ENCODE data around the gene PPM1H.
"Not testable (repeated sequence)": the region's sequence is repeated elsewhere in the genome, so short reads cannot be mapped to it uniquely, and the experiment has no call there.

The PPM1H gene

DNA sequence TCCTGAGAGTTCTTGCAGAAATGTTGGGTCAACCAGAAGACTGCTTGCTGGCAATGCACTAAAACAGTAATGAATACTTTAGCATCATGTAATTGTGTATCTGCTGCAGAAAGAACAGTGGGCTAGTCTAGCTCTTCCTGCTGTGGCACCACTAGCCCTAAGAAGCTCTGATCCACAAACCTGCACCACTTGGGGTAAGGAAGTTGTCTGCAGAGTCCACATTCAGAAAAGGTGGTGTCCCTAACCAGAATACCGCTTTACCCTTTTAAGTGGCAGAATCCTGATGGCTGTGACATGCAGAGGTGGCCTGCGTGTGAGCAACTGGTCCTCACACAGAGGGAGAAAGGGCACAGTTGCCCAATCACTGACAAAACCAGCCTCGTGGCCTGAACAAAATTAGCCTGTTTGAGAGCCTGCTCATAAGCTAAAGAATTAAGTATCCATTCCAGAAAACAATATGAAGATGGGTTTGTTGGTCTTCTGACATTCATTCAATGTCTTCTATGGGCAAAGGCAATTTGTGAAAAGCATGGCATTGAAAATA, 165.8 kb downstream of the PPM1H start:
- Histone ChIP-seq H3K36me3 (ENCODE audit: control insufficient read depth, low read depth, low read length) (no peaks in the 10 kb centered on the region), H3K27me3 (ENCODE audit: control insufficient read depth, insufficient read depth, low read length) (no peaks in the 10 kb centered on the region), H3K4me1 (ENCODE audit: control insufficient read depth, low read depth, low read length) (peaks cover 18% of the 10 kb centered on the region), H3K9ac (ENCODE audit: low read length) (no peak overlapping the region), H3K27ac (ENCODE audit: low read length) (no peak overlapping the region), H3K9me3 (ENCODE audit: control insufficient read depth, low read depth, low read length) (no peaks in the 10 kb centered on the region), H3K4me3 (ENCODE audit: low read length) (no peak overlapping the region)

- Histone ChIP-seq H3K4me1 (ENCODE audit: control insufficient read depth, low read depth, low read length) (peaks cover 18% of the 10 kb centered on the region), H3K4me3 (ENCODE audit: low read length) (no peak overlapping the region), H3K9ac (ENCODE audit: low read length) (no peak overlapping the region), H3K36me3 (ENCODE audit: control insufficient read depth, low read depth, low read length) (no peaks in the 10 kb centered on the region), H3K9me3 (ENCODE audit: control insufficient read depth, low read depth, low read length) (no peaks in the 10 kb centered on the region), H3K27ac (ENCODE audit: low read length) (no peak overlapping the region), H3K27me3 (ENCODE audit: control insufficient read depth, insufficient read depth, low read length) (no peaks in the 10 kb centered on the region)
These were observed 167.0 kb downstream of the PPM1H start for GRCh38 chr12:62767946-62768345.

DNA sequence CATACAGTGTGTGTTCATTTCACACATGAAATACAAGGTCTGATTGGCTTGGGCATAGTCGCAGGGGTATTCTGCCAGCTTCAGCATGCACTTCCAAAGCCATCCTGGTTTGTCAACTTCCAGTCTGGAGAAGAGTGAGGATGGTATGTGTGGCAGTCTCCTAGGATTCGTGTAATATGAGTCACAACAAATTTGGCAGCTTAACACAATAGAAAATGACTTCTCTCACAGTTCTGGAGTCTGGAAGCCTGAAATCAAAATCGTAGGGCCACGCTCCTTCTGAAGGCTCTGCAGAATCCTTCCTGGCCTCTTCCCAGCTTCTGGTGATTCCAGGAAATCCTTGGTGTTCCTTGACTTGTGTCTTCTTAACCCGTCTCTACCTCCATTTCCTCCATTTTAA, 167.5 kb downstream of the PPM1H start:
- H3K9ac ChIP-seq (ENCODE audit: low read length): no peak overlapping the region
- no peaks in the 10 kb centered on the region for H3K27me3 ChIP-seq (ENCODE audit: control insufficient read depth, insufficient read depth, low read length)
- H3K36me3 ChIP-seq (ENCODE audit: control insufficient read depth, low read depth, low read length): no peaks in the 10 kb centered on the region
- H3K4me1 ChIP-seq (ENCODE audit: control insufficient read depth, low read depth, low read length): peaks cover 18% of the 10 kb centered on the region
- H3K4me3 ChIP-seq (ENCODE audit: low read length): no peak overlapping the region
- no peak overlapping the region for H3K27ac ChIP-seq (ENCODE audit: low read length)
- H3K9me3 ChIP-seq (ENCODE audit: control insufficient read depth, low read depth, low read length): no peaks in the 10 kb centered on the region

DNA sequence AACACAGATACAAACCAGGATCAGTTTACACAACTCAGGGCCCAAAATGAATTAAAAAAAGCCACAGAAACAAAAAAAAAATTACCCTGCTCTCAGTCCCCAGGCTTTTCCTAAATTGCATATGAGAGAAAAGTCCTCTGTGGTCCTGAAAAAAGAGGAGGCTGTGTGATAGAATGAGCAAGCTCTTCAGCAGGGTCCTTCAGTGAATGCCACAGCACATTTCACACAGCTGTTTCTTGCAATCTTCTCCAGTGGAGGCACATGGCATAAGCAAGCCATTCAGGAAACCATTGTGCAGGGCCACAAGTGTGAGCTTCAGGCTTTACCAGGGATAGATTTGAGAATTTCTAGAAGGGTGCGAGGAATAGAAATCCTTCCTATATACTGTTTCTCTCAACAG, 168.5 kb downstream of the PPM1H start:
- Histone ChIP-seq H3K4me3 (ENCODE audit: low read length) (no peak overlapping the region), H3K36me3 (ENCODE audit: control insufficient read depth, low read depth, low read length) (no peaks in the 10 kb centered on the region), H3K27me3 (ENCODE audit: control insufficient read depth, insufficient read depth, low read length) (no peaks in the 10 kb centered on the region), H3K27ac (ENCODE audit: low read length) (no peak overlapping the region), H3K9ac (ENCODE audit: low read length) (no peak overlapping the region), H3K9me3 (ENCODE audit: control insufficient read depth, low read depth, low read length) (no peaks in the 10 kb centered on the region), H3K4me1 (ENCODE audit: control insufficient read depth, low read depth, low read length) (peaks cover 14% of the 10 kb centered on the region)

- H3K4me3 ChIP-seq (ENCODE audit: low read length): no peak overlapping the region
- no peaks in the 10 kb centered on the region for H3K4me1 ChIP-seq (ENCODE audit: control insufficient read depth, low read depth, low read length)
- H3K27ac ChIP-seq (ENCODE audit: low read length): no peak overlapping the region
- H3K9ac ChIP-seq (ENCODE audit: low read length): no peak overlapping the region
- no peaks in the 10 kb centered on the region for H3K36me3 ChIP-seq (ENCODE audit: control insufficient read depth, low read depth, low read length)
- no peaks in the 10 kb centered on the region for H3K27me3 ChIP-seq (ENCODE audit: control insufficient read depth, insufficient read depth, low read length)
- no peaks in the 10 kb centered on the region for H3K9me3 ChIP-seq (ENCODE audit: control insufficient read depth, low read depth, low read length)
These were observed 170.9 kb downstream of the PPM1H start for GRCh38 chr12:62763861-62764645.

DNA sequence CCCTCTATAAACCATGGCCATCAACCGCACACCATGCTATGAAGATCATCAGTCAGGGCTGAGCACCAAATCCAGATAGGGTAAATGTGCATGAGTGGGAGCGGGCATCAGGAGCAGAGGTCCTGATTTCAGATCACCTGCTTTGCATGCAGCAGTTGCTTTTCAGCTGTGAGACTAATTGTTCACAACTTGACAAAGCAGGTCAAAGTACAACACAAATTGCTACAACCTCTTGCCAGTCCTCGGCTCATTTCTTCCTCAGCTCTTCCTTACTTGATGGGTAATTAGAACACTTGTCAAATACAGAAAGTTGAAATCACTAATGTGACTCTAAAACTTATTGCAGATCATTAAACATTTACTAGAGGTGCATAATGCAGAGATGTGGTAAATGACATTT, 171.6 kb downstream of the PPM1H start:
- Histone ChIP-seq H3K27ac (ENCODE audit: low read length) (no peak overlapping the region), H3K27me3 (ENCODE audit: control insufficient read depth, insufficient read depth, low read length) (no peaks in the 10 kb centered on the region), H3K36me3 (ENCODE audit: control insufficient read depth, low read depth, low read length) (no peaks in the 10 kb centered on the region), H3K9me3 (ENCODE audit: control insufficient read depth, low read depth, low read length) (no peaks in the 10 kb centered on the region), H3K4me3 (ENCODE audit: low read length) (no peak overlapping the region), H3K9ac (ENCODE audit: low read length) (no peak overlapping the region), H3K4me1 (ENCODE audit: control insufficient read depth, low read depth, low read length) (no peaks in the 10 kb centered on the region)

DNA sequence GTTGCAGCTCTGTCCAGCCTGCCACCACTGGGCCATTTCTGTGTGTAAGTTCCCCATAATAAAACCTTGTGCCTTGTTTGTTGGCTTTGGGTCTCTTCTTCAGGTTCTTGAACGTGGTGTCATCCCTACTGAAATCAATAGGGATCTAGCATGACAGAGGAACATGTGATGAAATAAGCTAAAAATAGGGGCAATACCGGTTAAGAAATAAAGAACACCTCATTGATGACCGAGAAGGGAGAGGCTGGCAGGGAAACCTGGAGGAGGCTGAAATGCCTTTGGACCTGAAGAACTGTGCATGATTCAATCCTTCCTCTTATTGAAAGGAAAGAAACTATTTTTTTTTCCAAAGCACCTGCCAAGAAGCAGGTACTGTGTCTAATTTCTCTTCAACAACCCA, 172.3 kb downstream of the PPM1H start:
- H3K4me3 ChIP-seq (ENCODE audit: low read length): no peak overlapping the region
- H3K9me3 ChIP-seq (ENCODE audit: control insufficient read depth, low read depth, low read length): no peaks in the 10 kb centered on the region
- no peak overlapping the region for H3K9ac ChIP-seq (ENCODE audit: low read length)
- H3K27ac ChIP-seq (ENCODE audit: low read length): no peak overlapping the region
- H3K27me3 ChIP-seq (ENCODE audit: control insufficient read depth, insufficient read depth, low read length): no peaks in the 10 kb centered on the region
- H3K36me3 ChIP-seq (ENCODE audit: control insufficient read depth, low read depth, low read length): no peaks in the 10 kb centered on the region
- H3K4me1 ChIP-seq (ENCODE audit: control insufficient read depth, low read depth, low read length): no peaks in the 10 kb centered on the region

- Histone ChIP-seq H3K36me3 (ENCODE audit: control insufficient read depth, low read depth, low read length) (no peaks in the 10 kb centered on the region), H3K4me3 (ENCODE audit: low read length) (no peak overlapping the region), H3K9ac (ENCODE audit: low read length) (no peak overlapping the region), H3K27me3 (ENCODE audit: control insufficient read depth, insufficient read depth, low read length) (no peaks in the 10 kb centered on the region), H3K9me3 (ENCODE audit: control insufficient read depth, low read depth, low read length) (no peaks in the 10 kb centered on the region), H3K4me1 (ENCODE audit: control insufficient read depth, low read depth, low read length) (no peaks in the 10 kb centered on the region), H3K27ac (ENCODE audit: low read length) (no peak overlapping the region)
These were observed 173.3 kb downstream of the PPM1H start for GRCh38 chr12:62761658-62762057.

DNA sequence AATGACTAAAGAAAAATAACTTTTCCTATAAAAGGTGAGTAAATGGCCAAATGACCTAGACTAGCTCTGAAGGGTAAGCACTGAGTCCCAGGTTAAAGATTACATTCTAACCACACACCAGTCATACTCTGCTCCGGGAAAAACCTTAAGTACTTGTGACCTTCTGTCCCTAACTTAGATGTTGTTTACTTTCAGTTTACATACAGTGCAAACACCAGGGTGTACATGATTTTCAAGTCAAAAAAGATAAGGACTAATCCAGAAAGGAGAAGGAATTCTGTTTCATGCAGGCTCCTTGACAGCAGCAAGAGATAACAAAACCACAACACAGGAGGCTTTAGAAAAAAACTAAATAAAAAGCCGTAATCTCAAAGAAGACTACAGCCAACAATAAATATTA, 174.2 kb downstream of the PPM1H start:
- Histone ChIP-seq H3K27ac (ENCODE audit: low read length) (no peak overlapping the region), H3K9me3 (ENCODE audit: control insufficient read depth, low read depth, low read length) (no peaks in the 10 kb centered on the region), H3K9ac (ENCODE audit: low read length) (no peak overlapping the region), H3K36me3 (ENCODE audit: control insufficient read depth, low read depth, low read length) (no peaks in the 10 kb centered on the region), H3K27me3 (ENCODE audit: control insufficient read depth, insufficient read depth, low read length) (no peaks in the 10 kb centered on the region), H3K4me3 (ENCODE audit: low read length) (no peak overlapping the region), H3K4me1 (ENCODE audit: control insufficient read depth, low read depth, low read length) (no peaks in the 10 kb centered on the region)

DNA sequence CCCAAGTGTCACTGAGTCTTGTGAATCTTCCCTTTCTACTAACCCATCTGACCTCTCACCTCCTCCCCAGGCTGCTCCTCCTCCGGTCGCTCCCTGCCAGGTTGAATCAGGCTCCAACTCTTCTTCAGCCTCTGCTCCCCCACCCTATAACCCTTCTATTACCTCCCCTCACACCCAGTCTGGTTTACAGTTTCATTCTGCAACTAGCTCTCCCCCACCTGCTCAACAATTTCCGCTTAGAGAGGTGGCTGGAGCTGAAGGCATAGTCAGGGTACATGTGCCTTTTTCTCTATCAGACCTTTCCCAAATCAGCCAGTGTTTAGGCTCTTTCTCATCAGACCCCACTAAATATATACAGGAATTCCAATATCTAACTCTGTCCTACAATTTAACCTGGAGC, 174.6 kb downstream of the PPM1H start:
- not testable (repeated sequence) for H3K9ac ChIP-seq (ENCODE audit: low read length); H3K27ac ChIP-seq (ENCODE audit: low read length); H3K4me3 ChIP-seq (ENCODE audit: low read length); H3K27me3 ChIP-seq (ENCODE audit: control insufficient read depth, insufficient read depth, low read length); H3K36me3 ChIP-seq (ENCODE audit: control insufficient read depth, low read depth, low read length); H3K4me1 ChIP-seq (ENCODE audit: control insufficient read depth, low read depth, low read length); H3K9me3 ChIP-seq (ENCODE audit: control insufficient read depth, low read depth, low read length)

- Histone ChIP-seq H3K9ac (ENCODE audit: low read length) (no peak overlapping the region), H3K36me3 (ENCODE audit: control insufficient read depth, low read depth, low read length) (no peaks in the 10 kb centered on the region), H3K27me3 (ENCODE audit: control insufficient read depth, insufficient read depth, low read length) (no peaks in the 10 kb centered on the region), H3K27ac (ENCODE audit: low read length) (no peak overlapping the region), H3K4me3 (ENCODE audit: low read length) (no peak overlapping the region), H3K4me1 (ENCODE audit: control insufficient read depth, low read depth, low read length) (no peaks in the 10 kb centered on the region), H3K9me3 (ENCODE audit: control insufficient read depth, low read depth, low read length) (no peaks in the 10 kb centered on the region)
These were observed 176.7 kb downstream of the PPM1H start for GRCh38 chr12:62758216-62758615.

GRCh38 chr12:62757048-62757447, 177.9 kb downstream of the PPM1H start:
- Histone ChIP-seq H3K4me3 (ENCODE audit: low read length) (no peak overlapping the region), H3K9me3 (ENCODE audit: control insufficient read depth, low read depth, low read length) (no peaks in the 10 kb centered on the region), H3K27ac (ENCODE audit: low read length) (no peak overlapping the region), H3K9ac (ENCODE audit: low read length) (no peak overlapping the region), H3K4me1 (ENCODE audit: control insufficient read depth, low read depth, low read length) (no peaks in the 10 kb centered on the region), H3K27me3 (ENCODE audit: control insufficient read depth, insufficient read depth, low read length) (no peaks in the 10 kb centered on the region), H3K36me3 (ENCODE audit: control insufficient read depth, low read depth, low read length) (no peaks in the 10 kb centered on the region)
